NCI-H345 treated with DMSO at 0.1 percent for 48 hours (cell line): ENCODE data around the gene CNTF.
"Not testable (repeated sequence)": the region's sequence is repeated elsewhere in the genome, so short reads cannot be mapped to it uniquely, and the experiment has no call there.

Experiments
- DNase-seq: peaks from one replicate; lab custom pipeline; 2025; ENCODE audit not compliant: unreplicated experiment; lab: John Stamatoyannopoulos, UW

The CNTF gene

DNA sequence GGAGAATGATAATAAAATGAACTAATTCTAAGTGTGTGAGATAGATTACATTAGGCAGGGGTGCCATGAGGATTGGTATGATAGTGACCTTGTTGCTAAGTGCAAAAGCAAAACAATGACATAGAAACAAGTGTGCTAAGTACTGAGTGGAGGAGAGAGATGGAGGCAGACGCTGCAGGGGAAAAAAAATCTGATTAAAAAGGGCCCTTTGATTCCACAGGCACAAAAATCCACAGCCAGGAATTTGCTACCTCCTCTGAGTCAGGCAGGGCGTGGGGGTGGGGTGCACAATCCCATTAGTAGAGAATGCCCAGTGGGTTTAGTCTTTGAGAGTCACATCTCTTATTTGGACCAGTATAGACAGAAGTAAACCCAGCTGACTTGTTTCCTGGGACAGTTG, at the start of gene CNTF:
Gene CNTF (plus strand): TSS at position 322 of the 400 bp plus-strand sequence. CDS start 88 bp downstream, outside the sequence.
- DNase-seq: no peak

GRCh38 chr11:58572906-58573305, 49.6 kb upstream of the CNTF start:
- not testable (repeated sequence) for DNase-seq

DNA sequence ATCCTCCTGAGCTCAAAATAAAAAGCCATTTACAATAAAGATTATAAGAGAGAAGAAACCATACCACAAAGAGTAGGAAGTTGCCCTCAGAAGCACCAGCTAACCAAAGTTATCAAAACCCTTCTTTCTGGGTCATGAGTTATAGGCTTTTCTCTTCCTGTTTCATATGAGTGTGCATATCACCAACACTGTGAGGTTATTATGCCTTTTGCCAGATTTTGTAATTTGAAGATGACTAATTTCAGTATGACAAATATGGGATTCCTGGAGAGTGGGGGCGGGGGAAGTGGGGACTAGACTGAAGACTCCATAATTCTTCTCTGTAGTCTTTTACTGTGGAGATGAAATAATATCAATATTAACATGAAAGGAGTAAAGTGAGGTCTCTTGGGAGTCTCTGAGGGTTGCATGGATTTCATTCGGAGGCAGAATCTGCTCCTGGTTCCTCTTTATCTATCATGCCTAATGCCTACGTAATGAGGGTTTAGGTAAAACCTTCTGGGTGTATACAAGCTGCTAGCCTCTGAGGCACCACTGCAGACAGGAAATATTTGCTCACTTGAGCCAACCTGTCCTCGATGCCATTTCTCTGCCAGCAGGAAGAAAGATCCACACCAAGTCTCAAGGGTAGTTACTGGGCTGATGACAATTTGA, 48.9 kb upstream of the CNTF start:
- DNase-seq: no peak

DNA sequence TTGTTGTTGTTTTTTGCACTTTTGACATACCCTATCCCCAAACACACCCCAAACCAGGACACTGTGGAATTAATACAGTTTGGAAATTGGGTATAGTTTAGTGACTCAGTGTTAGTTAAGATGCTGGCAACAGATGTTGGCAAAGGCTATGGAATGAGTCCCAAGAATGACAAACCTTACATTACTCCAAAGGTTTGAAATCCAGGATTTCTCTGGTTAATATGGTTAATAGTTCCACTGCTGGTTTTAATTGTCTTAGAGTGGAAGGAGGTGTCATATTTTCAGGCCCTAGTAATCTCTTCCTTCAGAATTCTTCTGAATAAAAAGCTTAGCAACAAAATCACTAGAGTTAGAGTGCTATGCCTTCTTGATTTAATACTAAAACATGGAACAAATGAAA, 47.6 kb upstream of the CNTF start:
- no peak for DNase-seq

- DNase-seq: no peak
These were observed 47.0 kb upstream of the CNTF start, which contains the start of gene LPXN for GRCh38 chr11:58575377-58576020. Gene LPXN, minus strand, starts transcription at chr11:58575856. Its CDS starts 84 bp downstream, at chr11:58575772.

- DNase-seq: no peak
These were observed 45.5 kb upstream of the CNTF start for GRCh38 chr11:58576887-58577471.

DNA sequence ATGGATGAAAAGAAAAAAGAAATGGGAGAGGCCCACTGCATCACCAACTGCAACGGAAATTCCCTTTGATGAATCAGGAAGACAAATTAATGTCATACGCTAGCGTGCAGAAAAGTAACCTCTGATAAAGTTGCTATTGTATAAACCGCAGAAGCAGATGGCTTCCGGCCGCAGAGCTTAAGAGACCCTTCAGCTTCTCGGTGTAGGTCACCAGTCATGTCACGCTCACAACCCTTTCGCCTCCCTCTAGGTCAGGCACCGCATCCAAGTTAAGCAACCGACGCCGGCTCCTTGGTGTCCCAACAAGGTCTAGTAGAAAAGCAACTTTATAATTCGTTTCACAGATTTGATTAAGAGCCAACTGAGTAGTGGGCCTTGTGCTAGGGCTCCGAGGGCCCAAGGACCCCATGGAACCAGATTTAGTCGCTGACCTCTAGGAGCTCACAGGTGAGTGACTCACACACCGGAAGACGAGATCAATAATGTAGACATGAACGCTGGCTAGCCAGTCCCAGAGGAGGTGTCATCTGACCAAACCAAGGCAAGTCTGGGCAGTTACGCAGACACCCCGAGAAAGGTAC, 44.8 kb upstream of the CNTF start:
- DNase-seq: no peak

DNA sequence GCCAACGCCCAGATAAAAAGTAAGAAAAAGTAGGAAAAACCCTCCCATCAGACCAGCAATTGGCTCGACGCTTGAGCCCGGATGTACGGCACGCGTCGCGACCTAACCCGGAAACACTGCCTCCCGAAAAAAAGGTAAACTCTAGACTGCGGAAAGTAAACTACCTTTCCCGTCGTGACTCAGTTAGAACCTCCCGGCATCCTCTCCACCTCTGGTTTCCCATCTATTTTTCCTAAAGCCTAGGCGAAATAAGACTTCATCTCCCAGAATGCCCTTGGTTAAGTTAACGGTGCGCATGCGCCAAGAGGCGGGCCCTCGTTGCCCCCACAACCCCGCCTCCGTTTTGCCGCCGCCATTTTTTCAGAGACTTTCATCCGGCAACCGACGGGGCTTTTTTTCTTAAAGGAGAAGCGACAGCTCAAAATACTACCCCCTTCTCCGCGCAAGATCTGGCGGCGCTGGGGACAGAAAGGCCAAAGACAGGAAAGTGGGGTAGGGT, 44.3 kb upstream of the CNTF start:
- peak; percentile 98 for DNase-seq

GRCh38 chr11:58578635-58579191, 43.8 kb upstream of the CNTF start, which contains the start of gene ZFP91:
Gene ZFP91, plus strand, starts transcription at chr11:58579063. Its CDS starts 219 bp downstream, at chr11:58579282.
- peak; percentile 90 for DNase-seq

GRCh38 chr11:58579192-58580129, 43.0 kb upstream of the CNTF start:
- peak; percentile 87 for DNase-seq

DNA sequence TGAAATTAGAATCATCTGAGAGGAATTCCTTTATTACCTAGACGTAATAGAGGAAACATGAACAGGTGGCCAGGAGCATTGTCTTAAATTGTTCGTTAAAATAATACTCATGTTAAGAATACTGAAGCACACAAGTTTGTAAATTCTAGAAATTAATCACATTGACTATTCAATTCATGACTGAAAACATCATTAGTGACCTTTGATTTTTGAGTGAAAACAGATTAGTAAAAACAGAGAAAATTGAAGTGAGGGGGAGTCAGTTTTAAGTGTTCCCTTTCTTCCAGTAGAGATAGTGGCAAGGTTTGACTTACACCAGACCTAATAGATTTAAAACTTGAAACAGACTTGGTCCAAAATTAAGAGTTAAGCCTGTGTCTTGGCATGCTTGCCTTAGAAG, 42.2 kb upstream of the CNTF start:
- DNase-seq: no peak

GRCh38 chr11:58582437-58582836, 40.0 kb upstream of the CNTF start:
- no peak for DNase-seq

DNA sequence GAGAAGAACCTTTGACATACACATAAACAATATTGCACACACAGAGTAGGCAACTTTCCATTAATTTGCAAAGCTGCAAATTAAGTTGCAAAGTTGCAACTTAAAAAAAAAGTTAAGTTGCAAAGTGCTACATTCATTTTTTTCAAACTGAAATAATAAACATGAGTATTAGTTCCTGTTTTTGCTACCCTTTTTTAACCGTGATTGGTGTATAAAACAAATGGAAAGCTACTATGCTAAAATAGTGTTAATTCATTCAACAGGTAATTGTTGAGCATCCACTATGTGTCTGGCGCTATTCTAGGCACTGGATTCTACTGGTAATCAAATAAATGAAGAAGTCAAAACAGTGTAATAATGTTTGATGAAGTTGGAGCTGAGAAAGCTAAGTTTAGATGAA, 35.5 kb upstream of the CNTF start:
- no peak for DNase-seq

GRCh38 chr11:58591659-58592058, 30.8 kb upstream of the CNTF start:
- DNase-seq: no peak

- DNase-seq: no peak
These were observed 29.5 kb upstream of the CNTF start for GRCh38 chr11:58592760-58593472.

DNA sequence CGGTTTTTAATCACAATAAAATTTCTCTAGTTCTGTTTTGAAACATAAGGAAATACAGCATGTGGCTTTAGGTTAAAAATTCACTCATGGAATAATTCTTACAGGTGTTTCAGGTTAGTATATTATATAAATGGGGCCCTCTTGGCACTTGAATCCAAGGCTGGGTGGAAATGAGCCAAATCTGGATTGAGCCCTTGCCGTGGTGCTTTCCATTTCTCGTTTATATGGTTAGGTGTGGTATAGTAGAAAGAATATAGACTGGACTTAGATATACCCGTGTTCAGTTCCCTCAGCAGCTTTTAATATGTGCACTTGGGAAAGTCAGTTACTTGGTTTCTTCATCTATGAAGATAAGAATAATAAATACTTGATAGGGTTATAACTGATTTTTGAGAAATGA, 27.6 kb upstream of the CNTF start:
- DNase-seq: no peak

- DNase-seq: no peak
These were observed 25.8 kb upstream of the CNTF start for GRCh38 chr11:58596621-58597020.

GRCh38 chr11:58597486-58598144, 24.9 kb upstream of the CNTF start:
- DNase-seq: no peak

DNA sequence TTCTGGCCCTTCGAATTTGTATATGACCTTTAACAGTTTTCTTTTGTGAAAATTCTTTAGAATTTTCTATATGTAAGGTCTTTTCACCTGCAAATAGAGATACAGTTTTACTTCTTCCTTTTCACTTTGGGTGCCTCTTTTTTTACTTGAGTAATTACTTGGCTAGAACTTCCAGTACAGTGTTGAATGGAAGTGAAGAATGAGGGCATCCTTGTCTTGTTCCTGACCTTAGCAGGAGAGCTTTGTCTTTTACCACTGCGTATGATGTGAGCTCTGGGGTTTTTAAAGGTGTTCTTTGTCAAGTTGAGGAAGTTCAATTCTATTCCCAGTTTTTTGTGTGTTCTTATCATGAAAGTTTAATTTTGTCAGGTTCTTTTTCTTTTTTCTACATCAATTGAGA, 22.0 kb upstream of the CNTF start:
- DNase-seq: no peak
